Testis (tissue), 3 donors: ENCODE measurements around the gene ZNF605. TPM values are rescaled to one million over a fixed set of nuclear protein-coding genes. Genes with fewer than 3 reads are reported as not detected.

Experiments used
- DNase-seq: peaks from one replicate; pipeline ENCODE4 v3.0.0-alpha.2; 2019
- H3K27ac ChIP-seq, 2 donors: fragments of 200-600 bp; sonication (generic); one replicate each; pipeline ENCODE4 v1.5.1; 2019
- H3K27me3 ChIP-seq: fragments of 200-600 bp; sonication (generic); one replicate; pipeline ENCODE4 v1.5.1; 2019
- H3K36me3 ChIP-seq: fragments of 200-600 bp; sonication (generic); one replicate; pipeline ENCODE4 v1.5.1; 2017; ENCODE audit warnings: low read depth; ENCODE audit errors: missing control alignments
- H3K4me1 ChIP-seq: fragments of 200-600 bp; sonication (generic); one replicate; pipeline ENCODE4 v1.5.1; 2019
- H3K4me3 ChIP-seq, 2 donors: fragments of 200-600 bp; sonication (generic); one replicate each; pipeline ENCODE4 v1.5.1; 2017 to 2019
- H3K9me3 ChIP-seq: fragments of 200-600 bp; sonication (generic); one replicate; pipeline ENCODE4 v1.5.1; 2017
- POLR2A ChIP-seq: fragments of 450-650 bp; IDR thresholded peaks from one replicate; pipeline ENCODE4 v1.6.1; 2017; ENCODE audit warnings: antibody characterized with exemption, mild to moderate bottlenecking, moderate library complexity
- WGBS, 2 donors: methylation state at CpG; one replicate each; pipeline ENCODE4 v1.1.5; 2018; 5-methylcytosine and 5-hydroxymethylcytosine counted together
- intact Hi-C: fragments of 100-400 bp; cut with DNase I; formaldehyde crosslinking; loops from one replicate; pipeline ENCODE4 v1.15.1; 2023; ENCODE audit warnings: low total_unique reads
- polyA plus RNA-seq: library from polyadenylated mRNA; stranded (reverse); fragments of 350-450 nt; fragmentation: Illumina TruSeq; extraction: RNeasy Lipid Tissue Mini Kit (QIAGEN cat#74804); gene quantifications from one replicate; pipeline ENCODE4 v1.2.3, GENCODE V29; 2014; ENCODE audit warnings: low read depth, low replicate concordance; ENCODE audit not compliant: insufficient read depth
- total RNA-seq, 2 donors: library from RNA; depleted of rRNA; stranded (reverse); fragments of >200 nt; gene quantifications; one replicate each; pipeline ENCODE4 v1.2.3, GENCODE V29; 2016
- TF ChIP-seq, protein P1 (sequence below), 3 experiments: fragments of 450-650 bp in 2 of 3; fragments of 200-600 bp in 1 of 3; sonication (generic) in 1 of 3; IDR thresholded peaks; one replicate each; pipeline ENCODE4 v1.5.1; 2016 to 2019; ENCODE audit warnings: antibody characterized with exemption in 3 of 3, mild to moderate bottlenecking in 2 of 3, moderate library complexity in 1 of 3

ZNF605 gene
- total and polyA plus RNA-seq, 3 donors from 2014 or later = 3.2 to 14.6 (median 13.4) TPM

DNA sequence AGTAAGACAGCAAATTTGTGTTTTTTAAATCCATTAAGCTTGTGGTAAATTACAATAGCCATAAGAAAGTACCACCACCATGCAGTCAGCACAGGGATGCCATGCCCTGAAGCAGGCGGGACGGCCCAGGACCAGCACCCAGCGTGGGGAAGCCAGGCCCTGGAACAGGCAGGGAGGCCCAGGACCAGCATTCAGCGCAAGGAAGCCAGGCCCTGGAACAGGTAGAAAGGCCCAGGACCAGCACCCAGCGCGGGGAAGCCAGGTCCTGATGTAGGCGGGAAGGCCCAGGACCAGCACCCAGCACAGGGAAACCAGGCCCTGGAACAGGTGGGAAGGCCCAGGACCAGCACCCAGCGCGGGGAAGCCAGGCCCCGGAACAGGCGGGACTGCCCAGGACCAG lies 81.9 kb downstream of the ZNF605 start:
- intact Hi-C loops = no loop called here
- H3K9me3 ChIP-seq = no peaks in the 10 kb centered on the region
- WGBS, 2 donors = 97% methylated on average over 9 to 11 of the region's 11 CpGs
- H3K27me3 ChIP-seq = no peaks in the 10 kb centered on the region
- TF ChIP-seq, protein P1, sequence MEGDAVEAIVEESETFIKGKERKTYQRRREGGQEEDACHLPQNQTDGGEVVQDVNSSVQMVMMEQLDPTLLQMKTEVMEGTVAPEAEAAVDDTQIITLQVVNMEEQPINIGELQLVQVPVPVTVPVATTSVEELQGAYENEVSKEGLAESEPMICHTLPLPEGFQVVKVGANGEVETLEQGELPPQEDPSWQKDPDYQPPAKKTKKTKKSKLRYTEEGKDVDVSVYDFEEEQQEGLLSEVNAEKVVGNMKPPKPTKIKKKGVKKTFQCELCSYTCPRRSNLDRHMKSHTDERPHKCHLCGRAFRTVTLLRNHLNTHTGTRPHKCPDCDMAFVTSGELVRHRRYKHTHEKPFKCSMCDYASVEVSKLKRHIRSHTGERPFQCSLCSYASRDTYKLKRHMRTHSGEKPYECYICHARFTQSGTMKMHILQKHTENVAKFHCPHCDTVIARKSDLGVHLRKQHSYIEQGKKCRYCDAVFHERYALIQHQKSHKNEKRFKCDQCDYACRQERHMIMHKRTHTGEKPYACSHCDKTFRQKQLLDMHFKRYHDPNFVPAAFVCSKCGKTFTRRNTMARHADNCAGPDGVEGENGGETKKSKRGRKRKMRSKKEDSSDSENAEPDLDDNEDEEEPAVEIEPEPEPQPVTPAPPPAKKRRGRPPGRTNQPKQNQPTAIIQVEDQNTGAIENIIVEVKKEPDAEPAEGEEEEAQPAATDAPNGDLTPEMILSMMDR (IDR thresholded peaks at IDR 0.05) = no peak
- TF ChIP-seq POLR2A = no peak
- H3K27ac ChIP-seq = no peak overlapping the region
- H3K4me1 ChIP-seq = no peaks in the 10 kb centered on the region
- H3K4me3 ChIP-seq = no peak overlapping the region
- no peak for DNase-seq
- H3K36me3 ChIP-seq = no peaks in the 10 kb centered on the region

DNA sequence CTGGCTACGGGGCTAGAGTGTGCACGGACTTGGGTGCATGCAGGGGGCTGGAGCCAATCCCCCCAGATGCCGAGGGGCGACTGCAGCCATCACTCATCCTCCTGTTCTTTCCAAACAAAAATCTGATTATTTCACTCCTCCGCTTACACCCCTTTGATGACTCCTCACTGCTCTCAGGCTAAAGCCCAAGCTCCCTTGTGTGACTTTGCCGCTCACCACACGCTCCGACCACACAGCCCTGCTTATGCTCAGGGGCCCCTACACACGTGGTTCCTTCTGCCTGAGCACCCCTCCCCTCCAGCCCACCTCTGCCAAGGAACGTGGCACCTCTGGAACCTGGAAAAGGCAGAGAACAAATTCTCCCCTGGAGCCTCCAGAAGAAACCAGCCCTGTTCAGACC lies 82.4 kb downstream of the ZNF605 start:
- WGBS, 2 donors = 91 to 94% methylated on average over 10 of the region's 10 CpGs
- Histone ChIP-seq H3K4me3 (no peak overlapping the region), H3K36me3 (no peaks in the 10 kb centered on the region), H3K27me3 (no peaks in the 10 kb centered on the region), H3K4me1 (no peaks in the 10 kb centered on the region), H3K27ac (no peak overlapping the region), H3K9me3 (no peaks in the 10 kb centered on the region)
- intact Hi-C loops = no loop called here
- TF ChIP-seq, protein P1 (IDR thresholded peaks at IDR 0.05) = no peak
- TF ChIP-seq POLR2A = no peak
- no peak for DNase-seq

DNA sequence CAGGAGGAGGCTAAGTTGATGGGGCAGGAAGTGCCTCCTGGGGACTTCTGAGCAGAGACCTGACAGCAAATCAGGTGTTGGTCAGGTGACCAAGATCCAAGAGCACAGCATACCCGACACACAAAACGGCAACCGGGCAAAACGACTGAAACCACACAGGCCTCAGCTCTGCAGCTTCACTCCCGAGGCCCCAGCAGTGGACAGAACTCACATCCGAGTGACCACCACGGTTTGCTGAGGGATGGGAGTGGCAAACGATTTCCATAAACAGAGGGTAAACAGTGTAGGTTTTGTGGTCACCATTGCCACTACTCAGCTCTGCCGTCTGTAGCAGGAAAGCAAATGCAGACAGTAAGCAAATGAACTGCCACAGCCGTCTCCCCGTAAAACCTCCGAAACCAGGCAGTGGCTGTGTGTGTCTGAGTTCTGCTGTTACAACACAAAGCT lies 83.1 kb downstream of the ZNF605 start:
- Histone ChIP-seq H3K27me3 (no peaks in the 10 kb centered on the region), H3K36me3 (no peaks in the 10 kb centered on the region), H3K27ac (no peak overlapping the region), H3K4me3 (no peak overlapping the region), H3K9me3 (no peaks in the 10 kb centered on the region), H3K4me1 (no peaks in the 10 kb centered on the region)
- 91 to 94% methylated on average over 8 to 12 of the region's 12 CpGs for WGBS, 2 donors
- TF ChIP-seq, protein P1 (IDR thresholded peaks at IDR 0.05) = no peak
- no peak for TF ChIP-seq POLR2A
- intact Hi-C loops = no loop called here
- DNase-seq = no peak

DNA sequence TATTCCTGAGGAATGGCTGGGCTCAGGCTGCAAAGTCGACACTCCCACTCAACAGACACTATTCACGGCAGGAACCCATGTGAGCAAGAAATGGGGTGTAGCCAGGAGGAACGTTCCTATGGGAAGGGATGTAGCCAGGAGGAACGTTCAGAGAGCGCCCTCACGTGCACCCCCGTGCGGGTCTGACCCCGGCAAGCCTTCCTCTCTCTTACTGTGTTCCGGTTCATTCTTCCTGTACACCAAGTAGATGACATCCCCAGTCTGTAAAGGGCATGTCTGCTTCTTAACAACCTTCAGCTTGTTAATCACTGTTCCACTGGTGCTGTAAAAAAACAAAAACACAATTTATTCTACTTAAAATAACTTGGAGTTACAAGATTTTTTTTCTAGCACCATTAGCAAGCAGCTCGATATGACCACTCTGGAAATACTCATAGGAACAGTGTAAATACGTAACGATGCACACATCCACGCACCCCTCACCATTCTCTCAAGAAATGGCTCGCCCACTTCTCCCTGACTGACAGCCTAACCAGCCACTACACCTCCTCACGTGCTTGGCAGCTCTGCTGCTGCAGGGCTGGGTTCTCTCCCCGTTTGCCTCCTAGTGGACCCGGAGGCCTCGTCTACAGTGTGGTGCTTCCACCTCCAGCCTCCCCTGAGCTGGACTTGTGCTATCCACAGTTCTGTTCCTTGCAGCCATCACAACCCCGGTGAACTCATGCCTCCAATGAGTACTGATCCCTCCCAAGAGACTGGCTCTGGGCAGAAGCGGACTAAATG lies 83.8 kb downstream of the ZNF605 start:
- Histone ChIP-seq H3K36me3 (no peaks in the 10 kb centered on the region), H3K4me3 (no peak overlapping the region), H3K27me3 (no peaks in the 10 kb centered on the region), H3K4me1 (no peaks in the 10 kb centered on the region), H3K9me3 (no peaks in the 10 kb centered on the region), H3K27ac (no peak overlapping the region)
- 90 to 93% methylated on average over 18 to 21 of the region's 21 CpGs for WGBS, 2 donors
- no peak for DNase-seq
- intact Hi-C loops = no loop called here
- TF ChIP-seq, protein P1 (IDR thresholded peaks at IDR 0.05) = no peak
- TF ChIP-seq POLR2A = no peak

DNA sequence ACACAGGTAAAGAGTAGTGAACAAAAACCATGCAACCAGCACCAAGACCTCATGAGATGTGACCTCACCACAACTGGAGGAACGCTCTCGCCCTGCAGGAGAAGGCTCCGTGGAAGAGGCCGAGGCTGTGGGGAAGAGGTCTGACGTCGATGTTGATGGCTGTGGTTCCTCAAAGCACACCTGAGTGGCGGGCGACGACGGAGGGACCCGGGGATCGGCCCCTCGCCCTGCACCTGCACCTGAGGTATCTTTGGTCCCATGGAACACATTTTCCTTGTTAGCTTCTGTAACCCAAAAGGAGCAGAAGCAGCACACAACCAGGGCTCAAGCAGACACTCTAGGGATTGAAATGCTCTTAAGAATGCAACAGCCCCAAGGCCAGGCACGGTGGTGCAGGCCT lies 86.6 kb downstream of the ZNF605 start:
- no peaks in the 10 kb centered on the region for H3K27me3 ChIP-seq
- no peak overlapping the region for H3K27ac ChIP-seq
- H3K36me3 ChIP-seq = no peaks in the 10 kb centered on the region
- no peaks in the 10 kb centered on the region for H3K4me1 ChIP-seq
- H3K9me3 ChIP-seq = no peaks in the 10 kb centered on the region
- no peak overlapping the region for H3K4me3 ChIP-seq
- TF ChIP-seq, protein P1 (IDR thresholded peaks at IDR 0.05) = no peak
- no peak for TF ChIP-seq POLR2A
- no peak for DNase-seq
- intact Hi-C loops = no loop called here
- 96 to 98% methylated on average over 14 of the region's 14 CpGs for WGBS, 2 donors
